HG03039 (cell line): ENCODE results near the gene WFS1.

ENCODE experiments used
- ATAC-seq: cut with Tn5 transposase; IDR thresholded peaks from one replicate; pipeline ENCODE4 v1.9.1; 2021; ENCODE audit warnings: mild to moderate bottlenecking, moderate library complexity; ENCODE audit not compliant: unreplicated experiment

Gene WFS1

GRCh38 chr4:6269616-6270511 is at the start of gene WFS1:
Gene WFS1 (plus strand): TSS chr4:6269850. CDS start chr4:6277456, 7,606 bp downstream.
- ATAC-seq = peak; percentile 100

- ATAC-seq = no peak
Measured at GRCh38 chr4:6221301-6221850, 48.3 kb upstream of the WFS1 start.

GRCh38 chr4:6221851-6222760 is 47.5 kb upstream of the WFS1 start:
- ATAC-seq = no peak

GRCh38 chr4:6222761-6223292 is 46.8 kb upstream of the WFS1 start:
- no peak for ATAC-seq

- ATAC-seq = no peak
Measured at GRCh38 chr4:6224735-6225134, 44.9 kb upstream of the WFS1 start.

GRCh38 chr4:6225469-6225868 is 44.2 kb upstream of the WFS1 start:
- no peak for ATAC-seq

- no peak for ATAC-seq
Measured at GRCh38 chr4:6226506-6226905, 43.1 kb upstream of the WFS1 start.

GRCh38 chr4:6227412-6228157 is 42.1 kb upstream of the WFS1 start:
- no peak for ATAC-seq

GRCh38 chr4:6228158-6229067 is 41.2 kb upstream of the WFS1 start:
- no peak for ATAC-seq

GRCh38 chr4:6229095-6229494 is 40.6 kb upstream of the WFS1 start:
- ATAC-seq = no peak

- ATAC-seq = no peak
Measured at GRCh38 chr4:6229671-6230501, 39.8 kb upstream of the WFS1 start.

- ATAC-seq = no peak
Measured at GRCh38 chr4:6230502-6230785, 39.2 kb upstream of the WFS1 start.

GRCh38 chr4:6230827-6231662 is 38.6 kb upstream of the WFS1 start:
- ATAC-seq = no peak

GRCh38 chr4:6231663-6232165 is 37.9 kb upstream of the WFS1 start:
- no peak for ATAC-seq

GRCh38 chr4:6232836-6233785 is 36.5 kb upstream of the WFS1 start:
- ATAC-seq = no peak

- no peak for ATAC-seq
Measured at GRCh38 chr4:6233929-6234328, 35.7 kb upstream of the WFS1 start.

GRCh38 chr4:6235012-6235411 is 34.6 kb upstream of the WFS1 start:
- no peak for ATAC-seq
